ENCODE results near the gene RSPH6A. TPM values are rescaled to one million over a fixed set of nuclear protein-coding genes. Genes with fewer than 3 reads are reported as not detected.

Gene RSPH6A
- total RNA-seq, 4 donors from 2014 or later, result 1.1 TPM; not detected in 3

DNA sequence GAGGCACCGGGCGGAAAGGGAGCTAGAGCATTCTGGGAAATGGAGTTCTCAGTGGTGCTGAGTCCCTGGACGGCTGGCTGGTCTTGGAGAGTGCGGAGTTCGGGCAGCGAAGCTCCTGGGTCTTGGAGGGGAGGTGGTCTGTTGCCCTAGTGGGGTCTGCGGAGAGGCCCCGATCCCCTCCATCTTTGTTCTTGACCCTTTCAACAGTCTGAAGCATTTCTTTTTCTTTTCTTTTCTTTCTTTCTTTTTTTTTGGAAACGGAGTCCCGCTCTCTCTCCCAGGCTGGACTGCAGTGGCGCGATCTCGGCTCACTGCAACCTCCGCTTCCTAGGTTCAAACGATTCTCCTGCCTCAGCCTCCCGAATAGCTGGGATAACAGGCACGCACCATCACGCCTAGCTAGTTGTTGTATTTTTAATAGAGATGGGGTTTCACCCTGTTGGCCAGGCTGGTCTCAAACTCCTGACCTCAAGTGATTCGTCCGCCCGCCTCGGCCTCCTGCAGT, 48.3 kb upstream of the RSPH6A start:
- in situ Hi-C loops (cut with MboI; ENCODE audit: low pct_ligation_motif_present in 1 of 4, low pct_unique_long_range_greater_than_20kb in 1 of 4, low sequenced_read_pairs in 3 of 4) (no loop called here), intact Hi-C loops (cut with DNase I; ENCODE audit: low total_unique reads) (no loop called here)
- TF ChIP-seq POLR2AphosphoS5 (IDR thresholded peaks at IDR 0.05) (peak in 2 of 3 donors; percentile 33 to 73), EP300 (IDR thresholded peaks at IDR 0.05; ENCODE audit: low read depth) (no peak)
- WGBS, 2 donors (ENCODE audit: low coverage in 1 of 2), result 4 to 11% methylated on average over 3 to 22 of the region's 22 CpGs
- H3K27ac ChIP-seq, result peak overlapping the region; percentile 71 to 98 (median 96)
- H3K36me3 ChIP-seq, result peaks cover 0 to 9% (median 4%) of the 10 kb centered on the region in 4 donors
- H3K4me1 ChIP-seq, result peaks cover 9 to 37% (median 25%) of the 10 kb centered on the region in 4 donors
- H3K9me3 ChIP-seq, result no peaks in the 10 kb centered on the region
- H3K27me3 ChIP-seq, result peaks cover 13% of the 10 kb centered on the region
- H3K4me3 ChIP-seq, result peak overlapping the region; percentile 29 to 100 (median 90)
- peak; percentile 26 for DNase-seq

DNA sequence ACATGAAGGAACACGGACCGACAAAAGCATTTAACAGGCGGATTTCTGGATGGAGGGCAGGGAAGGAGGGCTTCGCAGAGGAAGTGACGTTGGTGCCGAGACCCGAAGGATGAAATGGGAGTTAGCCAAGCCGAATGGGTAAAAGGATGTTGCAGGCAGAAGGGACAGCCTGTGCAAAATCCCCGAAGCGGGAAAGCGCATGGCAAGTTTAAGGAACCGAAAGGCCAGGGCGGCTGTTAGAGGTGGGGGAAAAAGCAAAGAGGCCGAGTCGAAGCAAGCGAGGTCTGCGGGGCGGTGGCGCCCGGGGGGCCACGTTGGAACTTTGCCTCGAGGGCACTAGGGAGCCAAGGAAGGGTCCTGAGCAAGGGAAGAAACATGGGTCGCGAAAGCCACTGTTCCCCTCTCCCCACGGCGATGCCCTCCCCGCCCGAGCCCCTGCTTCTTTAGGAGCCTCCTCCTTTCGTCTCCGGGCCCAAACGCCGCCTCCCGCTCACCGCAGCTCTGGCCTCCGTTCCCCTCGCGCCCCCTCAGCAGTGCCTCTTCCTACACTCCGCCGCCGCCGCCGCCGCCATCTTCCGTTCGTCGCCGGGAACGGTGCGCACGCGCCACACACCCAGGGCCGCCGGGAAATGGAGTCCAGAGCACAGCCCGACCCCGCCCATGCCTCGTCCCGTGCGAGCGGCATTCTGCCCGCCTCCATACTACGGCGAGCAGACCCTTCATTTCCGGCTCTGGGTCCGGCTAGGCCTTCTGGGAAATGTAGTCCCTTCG, 47.6 kb upstream of the RSPH6A start, which contains the start of gene SYMPK:
Gene SYMPK (minus strand): TSS at position 584 of the 771 bp plus-strand sequence. CDS start 8,652 bp downstream, outside the sequence.
- Histone ChIP-seq H3K9me3 (no peaks in the 10 kb centered on the region), H3K36me3 (peaks cover 0 to 9% (median 4%) of the 10 kb centered on the region in 4 donors), H3K27me3 (peaks cover 13% of the 10 kb centered on the region), H3K27ac (peak within 1 kb of the TSS; percentile 94 to 98 (median 96)), H3K4me1 (peaks cover 9 to 37% (median 25%) of the 10 kb centered on the region in 4 donors), H3K4me3 (peak within 1 kb of the TSS; percentile 81 to 100 (median 90))
- intact Hi-C loops (cut with DNase I; ENCODE audit: low total_unique reads) (no loop called here), in situ Hi-C loops (cut with MboI; ENCODE audit: low pct_ligation_motif_present in 1 of 4, low pct_unique_long_range_greater_than_20kb in 1 of 4, low sequenced_read_pairs in 3 of 4) (no loop called here)
- TF ChIP-seq EP300 (IDR thresholded peaks at IDR 0.05; ENCODE audit: low read depth) (no peak), POLR2A (IDR thresholded peaks at IDR 0.05) (peak; percentile 68), POLR2AphosphoS5 (IDR thresholded peaks at IDR 0.05) (peak; percentile 78 to 82 (median 82))
- 0 to 1% methylated on average over 2 to 65 of the region's 65 CpGs for WGBS, 2 donors (ENCODE audit: low coverage in 1 of 2)
- peak; percentile 99 for DNase-seq

DNA sequence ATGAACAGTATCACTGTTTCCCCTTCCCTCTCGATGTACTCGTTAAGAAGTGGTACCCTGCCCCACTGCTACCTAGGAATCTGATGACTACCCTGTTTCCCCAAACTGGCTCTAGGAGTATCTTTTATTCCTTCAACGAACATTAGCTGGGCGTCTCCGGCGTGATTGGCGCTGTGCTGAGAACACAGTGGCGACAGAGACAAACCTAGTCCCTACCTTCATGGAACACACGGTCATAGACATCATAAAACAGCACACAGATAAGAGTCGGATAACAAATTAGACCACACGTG, 47.1 kb upstream of the RSPH6A start:
- in situ Hi-C loops (cut with MboI; ENCODE audit: low pct_ligation_motif_present in 1 of 4, low pct_unique_long_range_greater_than_20kb in 1 of 4, low sequenced_read_pairs in 3 of 4) (no loop called here), intact Hi-C loops (cut with DNase I; ENCODE audit: low total_unique reads) (no loop called here)
- Histone ChIP-seq H3K36me3 (peaks cover 0 to 9% (median 4%) of the 10 kb centered on the region in 4 donors), H3K9me3 (no peaks in the 10 kb centered on the region), H3K4me1 (peaks cover 9 to 37% (median 25%) of the 10 kb centered on the region in 4 donors), H3K4me3 (peak overlapping the region; percentile 81 to 100 (median 90)), H3K27me3 (peaks cover 13% of the 10 kb centered on the region), H3K27ac (peak overlapping the region; percentile 94 to 98 (median 96))
- DNase-seq, result peak; percentile 66
- TF ChIP-seq POLR2AphosphoS5 (IDR thresholded peaks at IDR 0.05) (peak in 2 of 3 donors; percentile 32 to 35), EP300 (IDR thresholded peaks at IDR 0.05; ENCODE audit: low read depth) (no peak)
- 0 to 3% methylated on average over 2 to 11 of the region's 11 CpGs for WGBS, 2 donors (ENCODE audit: low coverage in 1 of 2)

DNA sequence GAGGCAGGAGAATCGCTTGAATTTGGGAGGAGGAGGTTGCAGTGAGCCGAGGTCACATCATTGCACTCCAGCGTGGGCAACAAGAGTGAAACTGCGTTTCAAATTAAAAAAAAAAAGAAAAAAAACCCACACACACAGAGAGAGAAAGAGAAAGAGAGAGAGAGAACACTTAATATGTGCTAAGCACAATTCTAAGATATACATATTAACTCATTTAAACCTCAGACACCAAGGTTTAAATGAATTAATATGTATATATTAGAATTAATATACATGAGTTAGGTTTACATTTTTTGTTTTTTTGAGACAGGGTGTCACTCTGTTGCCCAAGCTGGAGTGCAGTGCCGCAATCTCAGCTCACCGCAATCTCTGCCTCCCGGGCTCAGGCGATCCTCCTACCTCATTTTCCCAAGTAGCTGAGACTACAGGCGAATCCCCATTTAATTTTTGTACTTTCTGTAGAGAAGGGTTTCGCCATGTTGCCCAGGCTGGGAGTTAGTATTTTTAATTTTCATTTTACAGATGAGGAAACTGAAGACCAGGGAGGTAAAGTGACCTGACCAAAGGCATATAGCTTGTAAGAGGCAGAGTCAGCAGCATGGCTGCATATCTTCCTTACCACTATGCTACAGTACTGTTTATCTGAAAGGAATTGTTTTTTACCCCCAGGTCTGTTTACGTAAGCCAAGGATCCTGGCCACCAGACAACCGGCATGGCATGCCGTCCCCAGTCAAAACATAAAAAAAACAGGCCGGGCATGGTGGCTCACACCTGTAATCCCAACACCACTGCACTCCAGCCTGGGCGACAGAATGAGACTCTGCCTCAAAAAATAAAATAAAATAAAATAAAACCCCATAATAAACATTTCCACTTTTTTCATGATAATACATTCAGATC, 45.5 kb upstream of the RSPH6A start:
- peaks cover 9 to 34% (median 25%) of the 10 kb centered on the region in 4 donors for H3K4me1 ChIP-seq
- no peaks in the 10 kb centered on the region for H3K9me3 ChIP-seq
- intact Hi-C loops (cut with DNase I; ENCODE audit: low total_unique reads), result no loop called here
- in situ Hi-C loops (cut with MboI; ENCODE audit: low pct_ligation_motif_present in 1 of 4, low pct_unique_long_range_greater_than_20kb in 1 of 4, low sequenced_read_pairs in 3 of 4), result no loop called here
- H3K4me3 ChIP-seq, result no peak overlapping the region
- WGBS, 2 donors (ENCODE audit: low coverage in 1 of 2), result 84 to 85% methylated on average over 11 to 15 of the region's 15 CpGs
- H3K36me3 ChIP-seq, result peaks cover 0 to 9% (median 4%) of the 10 kb centered on the region in 4 donors
- no peak for DNase-seq
- no peak overlapping the region for H3K27ac ChIP-seq
- peaks cover 13% of the 10 kb centered on the region for H3K27me3 ChIP-seq
- TF ChIP-seq EP300 (IDR thresholded peaks at IDR 0.05; ENCODE audit: low read depth) (no peak), POLR2A (IDR thresholded peaks at IDR 0.05) (no peak), POLR2AphosphoS5 (IDR thresholded peaks at IDR 0.05) (no peak), CTCF (IDR thresholded peaks at IDR 0.05) (no peak)

DNA sequence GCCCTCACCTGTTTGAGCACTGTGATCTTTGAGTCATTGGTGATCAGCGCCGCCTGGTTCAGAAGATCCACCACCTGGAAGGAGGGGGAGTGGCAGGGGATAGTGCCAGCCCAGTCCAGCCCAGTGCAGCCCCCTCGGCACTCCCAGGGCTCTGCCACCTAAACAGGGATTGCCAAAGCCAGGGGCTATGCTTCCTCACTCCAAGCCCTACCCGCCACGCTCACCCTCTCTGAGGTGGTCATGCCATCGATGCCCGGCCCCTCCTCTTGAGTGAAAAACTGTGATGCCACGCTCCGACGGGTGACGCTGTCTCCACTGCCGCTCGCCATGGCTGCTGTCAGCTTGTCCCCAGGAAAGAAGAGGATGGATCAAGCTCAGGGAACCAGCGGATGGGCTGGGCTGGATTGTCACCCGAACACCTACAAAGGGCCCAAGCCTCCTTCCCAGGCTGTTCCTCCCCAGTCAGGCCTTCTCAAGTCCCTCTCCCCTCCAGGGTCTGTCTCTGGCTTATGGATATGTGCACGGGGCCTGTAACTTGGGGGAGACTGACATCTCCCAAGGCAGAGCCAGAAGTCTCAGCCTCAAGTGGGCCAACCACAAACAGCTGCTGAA, 39.2 kb upstream of the RSPH6A start:
- Histone ChIP-seq H3K27me3 (no peaks in the 10 kb centered on the region), H3K27ac (no peak overlapping the region), H3K4me3 (no peak overlapping the region), H3K4me1 (no peaks in the 10 kb centered on the region), H3K36me3 (peaks cover 0 to 39% (median 11%) of the 10 kb centered on the region in 4 donors), H3K9me3 (no peaks in the 10 kb centered on the region)
- WGBS, 2 donors (ENCODE audit: low coverage in 1 of 2), result 96% methylated on average over 16 of the region's 16 CpGs; no CpG with 5 or more reads in 1 of the 2 donors
- DNase-seq, result no peak
- in situ Hi-C loops (cut with MboI; ENCODE audit: low pct_ligation_motif_present in 1 of 4, low pct_unique_long_range_greater_than_20kb in 1 of 4, low sequenced_read_pairs in 3 of 4) (no loop called here), intact Hi-C loops (cut with DNase I; ENCODE audit: low total_unique reads) (no loop called here)
- no peak for TF ChIP-seq CTCF (IDR thresholded peaks at IDR 0.05)
- no peak for TF ChIP-seq POLR2A (IDR thresholded peaks at IDR 0.05)
- TF ChIP-seq POLR2AphosphoS5 (IDR thresholded peaks at IDR 0.05), result no peak
- TF ChIP-seq EP300 (IDR thresholded peaks at IDR 0.05; ENCODE audit: low read depth), result no peak
